Measurements from ENCODE around the gene HNF4A. TPM values are rescaled to one million over a fixed set of nuclear protein-coding genes. Genes with fewer than 3 reads are reported as not detected.

Gene HNF4A
- polyA plus RNA-seq, 1 experiment = not detected

DNA sequence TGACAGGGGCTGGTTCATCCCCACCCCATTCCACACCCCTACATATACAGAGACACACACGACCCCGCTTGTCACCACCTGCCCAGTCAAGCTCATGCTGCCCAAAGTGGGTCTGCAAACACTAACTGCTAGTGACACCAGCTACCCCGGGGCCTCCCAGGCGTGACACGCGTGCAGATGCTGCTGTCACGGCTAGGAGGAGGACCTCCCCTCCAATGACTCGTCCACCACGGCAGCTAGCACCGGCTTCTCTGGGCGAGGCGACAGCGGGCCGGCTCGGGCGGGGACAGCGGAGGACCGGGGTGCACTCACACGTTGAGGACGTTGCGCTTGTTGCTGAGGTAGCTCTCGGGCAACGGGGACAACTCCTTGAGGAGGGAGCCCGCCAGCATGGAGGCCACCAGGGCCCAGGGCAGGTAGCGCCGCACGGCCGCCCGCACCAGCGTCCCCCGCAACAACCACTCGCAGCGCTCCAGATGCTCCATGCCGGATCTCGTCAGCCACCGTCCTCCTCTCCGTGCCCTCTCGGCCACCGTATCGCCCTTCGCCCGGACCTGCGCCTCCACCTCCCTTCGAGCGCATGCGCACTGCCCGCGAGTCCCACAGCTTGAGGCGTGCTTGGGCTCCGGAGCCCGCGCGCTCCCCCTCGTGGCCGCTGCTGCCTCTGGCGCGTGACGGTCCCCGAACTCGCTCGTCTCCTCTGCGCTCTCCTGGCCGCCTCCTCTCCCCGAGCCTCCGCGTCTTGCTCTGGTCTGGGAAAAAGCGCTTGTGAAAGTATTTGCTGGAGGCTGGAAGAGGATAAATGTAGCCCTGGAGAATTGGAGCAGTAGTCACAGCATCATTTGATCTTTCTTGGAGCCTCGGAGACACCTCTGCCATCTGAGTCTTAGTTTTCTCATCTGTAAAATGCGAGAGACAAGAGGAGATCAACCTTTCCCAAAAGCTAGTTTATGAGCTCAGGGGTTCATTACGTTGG, 44.5 kb upstream of the HNF4A start, which contains the start of gene FITM2:
FITM2 (minus strand) TSS at position 539 of the 976 bp plus-strand sequence; CDS start at position 485, 54 bp downstream.
- POLR2A ChIA-PET = interaction anchor here (1.5 to 1.6 kb wide), 2 partner anchors 92 to 94 kb away, joined by 3 read pairs; no protein-coding TSS in a partner anchor

DNA sequence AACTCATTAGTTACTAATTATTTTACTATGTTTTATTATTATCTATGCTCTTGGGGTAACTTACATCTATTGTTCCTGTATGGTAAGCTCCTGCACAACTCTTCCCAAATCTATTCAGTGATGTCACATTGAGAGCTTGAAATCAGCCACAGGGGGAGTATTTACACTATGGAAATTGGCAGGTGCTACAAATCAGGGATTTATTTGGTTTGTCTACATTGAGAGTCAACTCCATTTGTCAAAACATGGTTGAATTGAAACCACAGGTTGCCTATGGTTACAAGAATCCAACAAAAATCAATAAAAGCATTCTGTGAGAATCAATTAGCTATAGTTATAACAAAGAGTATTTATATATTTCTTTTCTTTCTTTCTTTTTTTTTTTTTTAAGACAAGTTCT, 40.6 kb upstream of the HNF4A start:
- POLR2A ChIA-PET = no interaction called here
- CTCF ChIA-PET = interaction anchor here (0.7 to 10.3 kb wide), 3 partner anchors 70 to 179 kb away, joined by 3 to 287 read pairs (median 4); no protein-coding TSS in a partner anchor
- no peak overlapping the region for H3K27ac ChIP-seq (ENCODE audit: low read depth, low read length)

More for the DNA sequence above, 44.5 kb upstream of the HNF4A start, which contains the start of gene FITM2:
- Histone ChIP-seq H3K4me3 (ENCODE audit: low read depth, low read length) (peak within 1 kb of the TSS; percentile 99), H3K9me3 (ENCODE audit: control insufficient read depth, insufficient read depth, low read length) (peaks cover 6% of the 10 kb centered on the region; the same call in 1 of the 2 replicates), H3K27ac (ENCODE audit: low read depth, low read length) (peak within 1 kb of the TSS; percentile 31), H3K27me3 (ENCODE audit: control insufficient read depth, insufficient read depth, low read length) (no peaks in the 10 kb centered on the region)
- TF ChIP-seq, protein P1, sequence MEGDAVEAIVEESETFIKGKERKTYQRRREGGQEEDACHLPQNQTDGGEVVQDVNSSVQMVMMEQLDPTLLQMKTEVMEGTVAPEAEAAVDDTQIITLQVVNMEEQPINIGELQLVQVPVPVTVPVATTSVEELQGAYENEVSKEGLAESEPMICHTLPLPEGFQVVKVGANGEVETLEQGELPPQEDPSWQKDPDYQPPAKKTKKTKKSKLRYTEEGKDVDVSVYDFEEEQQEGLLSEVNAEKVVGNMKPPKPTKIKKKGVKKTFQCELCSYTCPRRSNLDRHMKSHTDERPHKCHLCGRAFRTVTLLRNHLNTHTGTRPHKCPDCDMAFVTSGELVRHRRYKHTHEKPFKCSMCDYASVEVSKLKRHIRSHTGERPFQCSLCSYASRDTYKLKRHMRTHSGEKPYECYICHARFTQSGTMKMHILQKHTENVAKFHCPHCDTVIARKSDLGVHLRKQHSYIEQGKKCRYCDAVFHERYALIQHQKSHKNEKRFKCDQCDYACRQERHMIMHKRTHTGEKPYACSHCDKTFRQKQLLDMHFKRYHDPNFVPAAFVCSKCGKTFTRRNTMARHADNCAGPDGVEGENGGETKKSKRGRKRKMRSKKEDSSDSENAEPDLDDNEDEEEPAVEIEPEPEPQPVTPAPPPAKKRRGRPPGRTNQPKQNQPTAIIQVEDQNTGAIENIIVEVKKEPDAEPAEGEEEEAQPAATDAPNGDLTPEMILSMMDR (IDR thresholded peaks at IDR 0.05; ENCODE audit: low read depth, low read length) = peak; percentile 93
- CTCF ChIA-PET = interaction anchor here (0.6 to 10.3 kb wide), 38 partner anchors 9 to 901 kb away, joined by 3 to 287 read pairs (median 5); partner anchors contain the start of genes GDAP1L1, OSER1 and TTPAL
- peak; percentile 95 for DNase-seq (ENCODE audit: low read depth, low spot score)

DNA sequence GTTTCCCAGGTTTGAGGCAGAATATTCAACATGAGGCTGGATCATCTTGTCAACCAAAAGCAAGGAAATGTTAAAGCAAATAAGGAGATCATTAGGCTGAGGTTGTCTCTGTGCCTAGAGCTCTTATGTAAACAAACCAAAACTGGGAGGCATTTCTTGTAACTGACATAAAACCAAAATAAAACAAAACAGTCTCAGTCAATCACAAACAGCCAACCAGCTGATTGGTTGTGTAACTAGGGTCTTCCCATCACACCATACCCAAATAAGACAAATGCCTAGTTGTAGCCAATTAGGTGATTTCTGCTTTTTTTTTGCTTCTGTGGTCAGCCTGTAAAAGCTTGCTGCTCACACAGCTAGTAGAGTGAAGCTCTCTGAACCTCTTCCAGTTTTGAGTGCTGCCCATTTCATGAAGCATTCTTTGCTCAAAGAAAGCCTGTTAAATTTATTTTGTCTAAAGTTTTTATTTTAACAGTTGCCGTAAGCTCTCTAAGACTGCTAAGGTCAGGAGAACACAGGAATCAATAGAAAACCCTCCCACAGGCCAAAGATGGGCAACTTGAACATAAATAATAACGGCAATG, 35.6 kb upstream of the HNF4A start:
- no peaks in the 10 kb centered on the region for H3K9me3 ChIP-seq (ENCODE audit: control insufficient read depth, insufficient read depth, low read length)
- no peak overlapping the region for H3K27ac ChIP-seq (ENCODE audit: low read depth, low read length)
- no peaks in the 10 kb centered on the region for H3K27me3 ChIP-seq (ENCODE audit: control insufficient read depth, insufficient read depth, low read length)
- POLR2A ChIA-PET = no interaction called here
- CTCF ChIA-PET = interaction anchor here (1.3 to 2.1 kb wide), 4 partner anchors 9 to 130 kb away, joined by 4 to 16 read pairs (median 6); partner anchors contain the start of gene FITM2
- no peak for DNase-seq (ENCODE audit: low read depth, low spot score)
- TF ChIP-seq, protein P1 (IDR thresholded peaks at IDR 0.05; ENCODE audit: low read depth, low read length) = no peak
- no peak overlapping the region for H3K4me3 ChIP-seq (ENCODE audit: low read depth, low read length)

More for the DNA sequence above, 40.6 kb upstream of the HNF4A start:
- TF ChIP-seq, protein P1 (IDR thresholded peaks at IDR 0.05; ENCODE audit: low read depth, low read length) = no peak
- Histone ChIP-seq H3K27me3 (ENCODE audit: control insufficient read depth, insufficient read depth, low read length) (no peaks in the 10 kb centered on the region), H3K9me3 (ENCODE audit: control insufficient read depth, insufficient read depth, low read length) (peaks cover 6% of the 10 kb centered on the region; the same call in 1 of the 2 replicates), H3K4me3 (ENCODE audit: low read depth, low read length) (no peak overlapping the region)
- DNase-seq (ENCODE audit: low read depth, low spot score) = no peak

DNA sequence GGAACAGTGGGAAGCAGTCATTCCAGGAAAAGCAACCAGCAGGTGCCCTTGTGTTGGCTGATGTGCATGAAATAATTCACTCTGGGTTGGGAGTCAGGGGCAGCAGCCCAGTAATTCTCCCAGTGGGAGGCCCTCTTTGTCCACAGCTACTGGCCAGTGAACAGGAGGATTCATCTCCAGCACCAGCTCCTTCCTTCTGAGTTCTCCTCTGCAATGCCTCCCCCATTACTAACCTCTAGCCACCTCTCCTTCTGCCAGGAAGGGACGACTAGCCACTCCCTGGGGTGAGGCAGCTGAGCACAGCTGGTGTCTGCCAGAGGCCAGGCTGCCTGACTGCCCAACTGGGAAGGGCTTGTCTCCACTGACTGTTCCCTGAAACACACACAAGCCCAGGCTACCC, 31.2 kb upstream of the HNF4A start:
- Histone ChIP-seq H3K27me3 (ENCODE audit: control insufficient read depth, insufficient read depth, low read length) (peaks cover 5% of the 10 kb centered on the region), H3K4me3 (ENCODE audit: low read depth, low read length) (no peak overlapping the region), H3K9me3 (ENCODE audit: control insufficient read depth, insufficient read depth, low read length) (no peaks in the 10 kb centered on the region), H3K27ac (ENCODE audit: low read depth, low read length) (no peak overlapping the region)
- POLR2A ChIA-PET = no interaction called here
- DNase-seq (ENCODE audit: low read depth, low spot score) = no peak
- CTCF ChIA-PET = interaction anchor here (7.2 kb wide), 1 partner anchor 13 kb away, joined by 38 read pairs; the partner anchor contains the start of gene FITM2
- TF ChIP-seq, protein P1 (IDR thresholded peaks at IDR 0.05; ENCODE audit: low read depth, low read length) = no peak

All from AG04450 (cell line).